GM23338 (cell line): ENCODE data around the gene SLC24A5. TPM values are rescaled to one million over a fixed set of nuclear protein-coding genes. Genes with fewer than 3 reads are reported as not detected.

Experiments used
- ATAC-seq: fragments of 200-7000 bp; cut with Tn5 transposase; 3 replicates; pipeline ENCODE4 v1.9.1; 2020
- DNase-seq: peaks from one replicate; pipeline ENCODE4 v3.0.0-alpha.2; 2015; ENCODE audit warnings: low spot score
- H2AFZ ChIP-seq: fragments of 200-600 bp; sonication (generic); 2 replicates; pipeline ENCODE4 v1.8.0; 2016; ENCODE audit warnings: antibody characterized with exemption, mild to moderate bottlenecking, moderate library complexity
- H3F3A ChIP-seq: fragments of 200-600 bp; sonication (generic); replicated peaks from 2 replicates; pipeline ENCODE4 v1.8.0; 2017; ENCODE audit warnings: antibody characterized with exemption, mixed run types, low read depth
- H3K27ac ChIP-seq: fragments of 200-600 bp; sonication (generic); 2 replicates; pipeline ENCODE4 v1.6.1; 2016; ENCODE audit warnings: low read depth
- H3K27me3 ChIP-seq: fragments of 200-600 bp; sonication (generic); 2 replicates; pipeline ENCODE4 v1.8.0; 2016; ENCODE audit warnings: mild to moderate bottlenecking, mixed run types, moderate library complexity; ENCODE audit not compliant: insufficient read depth
- H3K36me3 ChIP-seq: fragments of 200-600 bp; sonication (generic); 2 replicates; pipeline ENCODE4 v1.8.0; 2016; ENCODE audit warnings: mild to moderate bottlenecking; ENCODE audit not compliant: insufficient read depth
- H3K4me1 ChIP-seq: fragments of 200-600 bp; sonication (generic); 2 replicates; pipeline ENCODE4 v1.8.0; 2016; ENCODE audit warnings: mild to moderate bottlenecking, moderate library complexity; ENCODE audit not compliant: insufficient read depth
- H3K4me2 ChIP-seq: fragments of 200-600 bp; sonication (generic); 2 replicates; pipeline ENCODE4 v1.7.1; 2017; ENCODE audit warnings: mixed run types
- H3K4me3 ChIP-seq: fragments of 200-600 bp; sonication (generic); 2 replicates; pipeline ENCODE4 v1.6.1; 2016; ENCODE audit warnings: mixed run types
- H3K79me2 ChIP-seq: fragments of 200-600 bp; sonication (generic); replicated peaks from 2 replicates; pipeline ENCODE4 v1.8.0; 2017; ENCODE audit warnings: mild to moderate bottlenecking; ENCODE audit not compliant: insufficient read depth
- H3K9me2 ChIP-seq: fragments of 200-600 bp; sonication (generic); 2 replicates; pipeline ENCODE4 v1.8.0; 2017; ENCODE audit not compliant: insufficient read depth
- H4K20me1 ChIP-seq: fragments of 200-600 bp; sonication (generic); replicated peaks from 2 replicates; pipeline ENCODE4 v1.8.0; 2017; ENCODE audit warnings: mild to moderate bottlenecking; ENCODE audit not compliant: insufficient read depth
- H3K27ac Mint-ChIP-seq: 2 replicates; pipeline ENCODE4 v1.8.0; 2020; ENCODE audit warnings: inconsistent platforms, mild to moderate bottlenecking, moderate library complexity, mixed read lengths
- H3K27me3 Mint-ChIP-seq: 3 replicates; pipeline ENCODE4 v1.8.0; 2022; ENCODE audit warnings: low read depth, mild to moderate bottlenecking, moderate library complexity, mixed read lengths, inconsistent platforms; ENCODE audit not compliant: insufficient read depth, poor library complexity
- H3K36me3 Mint-ChIP-seq: 3 replicates; pipeline ENCODE4 v1.8.0; 2021; ENCODE audit warnings: low read depth, mild to moderate bottlenecking, inconsistent platforms, moderate library complexity, mixed read lengths
- H3K4me1 Mint-ChIP-seq: 3 replicates; pipeline ENCODE4 v1.8.0; 2020; ENCODE audit warnings: mild to moderate bottlenecking, inconsistent platforms, mixed read lengths
- H3K4me3 Mint-ChIP-seq: 3 replicates; pipeline ENCODE4 v1.8.0; 2021; ENCODE audit warnings: moderate library complexity, mild to moderate bottlenecking, inconsistent platforms, mixed read lengths
- H3K9me3 Mint-ChIP-seq: 3 replicates; pipeline ENCODE4 v1.8.0; 2020; ENCODE audit warnings: moderate library complexity, mild to moderate bottlenecking, inconsistent platforms, mixed read lengths
- CREB1 ChIP-seq: fragments of 250-450 bp; sonication (Bioruptor Pico); IDR thresholded peaks from 2 replicates; pipeline ENCODE4 v1.5.0; 2020; ENCODE audit warnings: low read depth, mild to moderate bottlenecking, moderate library complexity
- CTCF ChIP-seq, 2 experiments: fragments of 200-600 bp in 1 of 2; sonication (generic) in 1 of 2; conservative IDR thresholded peaks; 2 replicates each; pipeline versions ENCODE4 v1.5.1 to v1.6.1; 2016 to 2017; ENCODE audit warnings: antibody characterized with exemption in 2 of 2, low read depth in 2 of 2, mild to moderate bottlenecking in 2 of 2, moderate library complexity in 1 of 2
- ETS1 ChIP-seq: IDR thresholded peaks from 2 replicates; pipeline ENCODE4 v1.6.1; 2016; ENCODE audit warnings: antibody characterized with exemption
- EZH2 ChIP-seq: fragments of 200-600 bp; sonication (generic); IDR thresholded peaks from one replicate; pipeline ENCODE4 v1.8.0; 2017; ENCODE audit warnings: antibody characterized with exemption, mild to moderate bottlenecking, low read depth; ENCODE audit not compliant: unreplicated experiment
- EZH2phosphoT487 ChIP-seq: fragments of 200-600 bp; sonication (generic); IDR thresholded peaks from one replicate; pipeline ENCODE4 v1.8.1; 2018; ENCODE audit warnings: antibody characterized with exemption; ENCODE audit not compliant: unreplicated experiment
- JUNB ChIP-seq: IDR thresholded peaks from one replicate; pipeline ENCODE4 v1.6.1; 2016; ENCODE audit warnings: antibody characterized with exemption; ENCODE audit not compliant: unreplicated experiment
- NANOG ChIP-seq: IDR thresholded peaks from 2 replicates; pipeline ENCODE4 v1.6.1; 2016; ENCODE audit warnings: antibody characterized with exemption, borderline replicate concordance
- POLR2AphosphoS5 ChIP-seq: IDR thresholded peaks from 2 replicates; pipeline ENCODE4 v1.6.1; 2016; ENCODE audit warnings: antibody characterized with exemption, low read depth
- STAT1 ChIP-seq: IDR thresholded peaks from one replicate; pipeline ENCODE4 v1.6.1; 2016; ENCODE audit warnings: antibody characterized with exemption; ENCODE audit not compliant: unreplicated experiment
- ZNF114 ChIP-seq: fragments of 250-450 bp; sonication (Bioruptor Pico); IDR thresholded peaks from 2 replicates; pipeline ENCODE4 v1.5.0; 2020; ENCODE audit warnings: mild to moderate bottlenecking, moderate library complexity
- ZNF331 ChIP-seq: fragments of 250-450 bp; sonication (Bioruptor Pico); IDR thresholded peaks from 2 replicates; pipeline ENCODE4 v1.5.0; 2020; ENCODE audit warnings: low read depth, mild to moderate bottlenecking, moderate library complexity
- ZNF462 ChIP-seq: fragments of 250-450 bp; sonication (Bioruptor Pico); IDR thresholded peaks from 2 replicates; pipeline ENCODE4 v1.5.0; 2020; ENCODE audit warnings: mild to moderate bottlenecking, moderate library complexity
- polyA plus RNA-seq: library from polyadenylated mRNA; unstranded; fragments of >200 nt; fragmentation: Nextera tagmentation; extraction: Ambion mirVana; gene quantifications from 2 replicates; pipeline ENCODE4 v1.2.1, GENCODE V29; 2016
- total RNA-seq: library from RNA; depleted of rRNA; stranded (reverse); fragments of >200 nt; shearing (Covaris generic); gene quantifications from 2 replicates; pipeline ENCODE4 v1.2.3, GENCODE V29; 2014
- TF ChIP-seq, protein P1 (sequence below): IDR thresholded peaks from one replicate; pipeline ENCODE4 v1.6.1; 2018; ENCODE audit warnings: antibody characterized with exemption; ENCODE audit not compliant: unreplicated experiment

The SLC24A5 gene
- total and polyA plus RNA-seq, 2 experiments from 2014 or later = 0.39 TPM; not detected in 1

DNA sequence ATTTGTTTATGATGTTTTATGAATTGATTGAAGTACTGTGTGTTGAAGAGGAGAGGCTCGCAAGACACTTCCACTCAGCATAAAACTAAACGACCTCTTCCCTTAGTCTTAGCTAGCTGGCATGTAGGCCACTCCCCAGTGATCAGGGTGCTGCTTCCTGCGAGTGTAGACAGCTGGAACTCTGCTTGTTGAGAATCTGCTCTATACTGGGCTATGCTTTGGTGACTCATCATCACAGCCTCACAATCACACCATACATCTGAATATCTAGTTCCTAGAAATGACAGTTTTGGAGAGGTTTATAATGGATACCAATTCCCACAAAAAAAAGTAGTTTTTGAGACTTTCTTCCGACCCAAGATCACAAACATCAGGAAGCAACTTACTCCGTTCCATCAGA, 1.5 kb upstream of the SLC24A5 start:
- Mint-ChIP-seq H3K36me3 (no peaks in the 10 kb centered on the region), H3K27ac (no peak overlapping the region), H3K9me3 (no peaks in the 10 kb centered on the region), H3K4me3 (no peak overlapping the region), H3K27me3 (no peaks in the 10 kb centered on the region), H3K4me1 (peaks cover 13% of the 10 kb centered on the region; the same call in 2 of the 3 replicates)
- H3K79me2 ChIP-seq = no peaks in the 10 kb centered on the region
- no peaks in the 10 kb centered on the region for H3K4me1 ChIP-seq
- no peaks in the 10 kb centered on the region for H3K36me3 ChIP-seq
- DNase-seq = no peak
- H4K20me1 ChIP-seq = no peaks in the 10 kb centered on the region
- no peak overlapping the region for H3K4me3 ChIP-seq
- no peak overlapping the region for H3K27ac ChIP-seq
- ATAC-seq = no peak
- TF ChIP-seq CREB1 (CRISPR knock-in tag) (no peak), CTCF (conservative IDR thresholded peaks at IDR 0.05; ENCODE audit: low read depth in 2 of 2) (no peak), POLR2AphosphoS5 (no peak), JUNB (no peak), STAT1 (no peak), EZH2phosphoT487 (no peak), ZNF114 (CRISPR knock-in tag) (no peak), ZNF462 (no peak), ZNF331 (no peak), NANOG (no peak), ETS1 (no peak), EZH2 (no peak)
- TF ChIP-seq, protein P1, sequence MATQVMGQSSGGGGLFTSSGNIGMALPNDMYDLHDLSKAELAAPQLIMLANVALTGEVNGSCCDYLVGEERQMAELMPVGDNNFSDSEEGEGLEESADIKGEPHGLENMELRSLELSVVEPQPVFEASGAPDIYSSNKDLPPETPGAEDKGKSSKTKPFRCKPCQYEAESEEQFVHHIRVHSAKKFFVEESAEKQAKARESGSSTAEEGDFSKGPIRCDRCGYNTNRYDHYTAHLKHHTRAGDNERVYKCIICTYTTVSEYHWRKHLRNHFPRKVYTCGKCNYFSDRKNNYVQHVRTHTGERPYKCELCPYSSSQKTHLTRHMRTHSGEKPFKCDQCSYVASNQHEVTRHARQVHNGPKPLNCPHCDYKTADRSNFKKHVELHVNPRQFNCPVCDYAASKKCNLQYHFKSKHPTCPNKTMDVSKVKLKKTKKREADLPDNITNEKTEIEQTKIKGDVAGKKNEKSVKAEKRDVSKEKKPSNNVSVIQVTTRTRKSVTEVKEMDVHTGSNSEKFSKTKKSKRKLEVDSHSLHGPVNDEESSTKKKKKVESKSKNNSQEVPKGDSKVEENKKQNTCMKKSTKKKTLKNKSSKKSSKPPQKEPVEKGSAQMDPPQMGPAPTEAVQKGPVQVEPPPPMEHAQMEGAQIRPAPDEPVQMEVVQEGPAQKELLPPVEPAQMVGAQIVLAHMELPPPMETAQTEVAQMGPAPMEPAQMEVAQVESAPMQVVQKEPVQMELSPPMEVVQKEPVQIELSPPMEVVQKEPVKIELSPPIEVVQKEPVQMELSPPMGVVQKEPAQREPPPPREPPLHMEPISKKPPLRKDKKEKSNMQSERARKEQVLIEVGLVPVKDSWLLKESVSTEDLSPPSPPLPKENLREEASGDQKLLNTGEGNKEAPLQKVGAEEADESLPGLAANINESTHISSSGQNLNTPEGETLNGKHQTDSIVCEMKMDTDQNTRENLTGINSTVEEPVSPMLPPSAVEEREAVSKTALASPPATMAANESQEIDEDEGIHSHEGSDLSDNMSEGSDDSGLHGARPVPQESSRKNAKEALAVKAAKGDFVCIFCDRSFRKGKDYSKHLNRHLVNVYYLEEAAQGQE = no peak
- H2AFZ ChIP-seq = no peak overlapping the region
- no peak overlapping the region for H3K4me2 ChIP-seq
- no peaks in the 10 kb centered on the region for H3K9me2 ChIP-seq
- no peaks in the 10 kb centered on the region for H3F3A ChIP-seq
- no peaks in the 10 kb centered on the region for H3K27me3 ChIP-seq
